ENCODE results near the gene CEL.
"Not testable (repeated sequence)": the region's sequence is repeated elsewhere in the genome, so short reads cannot be mapped to it uniquely, and the experiment has no call there.

Gene CEL

GRCh38 chr9:133048595-133048994 lies 13.2 kb upstream of the CEL start:
- no peak for DNase-seq

GRCh38 chr9:133049043-133049442 lies 12.7 kb upstream of the CEL start:
- DNase-seq, result no peak

- no peak for DNase-seq
Measured at GRCh38 chr9:133050142-133050541, 11.6 kb upstream of the CEL start.

- DNase-seq, result no peak
Measured at GRCh38 chr9:133050781-133051180, 11.0 kb upstream of the CEL start.

- no peak for DNase-seq
Measured at GRCh38 chr9:133051281-133051900, 10.4 kb upstream of the CEL start.

- DNase-seq, result no peak
Measured at GRCh38 chr9:133051966-133052539, 9.7 kb upstream of the CEL start.

GRCh38 chr9:133054194-133054890 lies 7.4 kb upstream of the CEL start:
- DNase-seq, result no peak

GRCh38 chr9:133054966-133055365 lies 6.8 kb upstream of the CEL start:
- DNase-seq, result no peak

- DNase-seq, result no peak
Measured at GRCh38 chr9:133055788-133056420, 5.9 kb upstream of the CEL start.

GRCh38 chr9:133056533-133056932 lies 5.2 kb upstream of the CEL start:
- no peak for DNase-seq

- DNase-seq, result no peak
Measured at GRCh38 chr9:133057006-133057405, 4.8 kb upstream of the CEL start.

- DNase-seq, result no peak
Measured at GRCh38 chr9:133057553-133057952, 4.2 kb upstream of the CEL start.

GRCh38 chr9:133058071-133058470 lies 3.7 kb upstream of the CEL start:
- no peak for DNase-seq

GRCh38 chr9:133058550-133059320 lies 3.0 kb upstream of the CEL start:
- DNase-seq, result no peak

- DNase-seq, result no peak
Measured at GRCh38 chr9:133059623-133060022, 2.2 kb upstream of the CEL start.

GRCh38 chr9:133060417-133060841 lies 1.4 kb upstream of the CEL start:
- DNase-seq, result no peak

GRCh38 chr9:133061019-133061763 lies 590 bp upstream of the CEL start:
- not testable (repeated sequence) for DNase-seq

GRCh38 chr9:133062569-133062968 lies 788 bp downstream of the CEL start:
- not testable (repeated sequence) for DNase-seq

- DNase-seq, result no peak
Measured at GRCh38 chr9:133063159-133063499, 1.3 kb downstream of the CEL start.

- DNase-seq, result no peak
Measured at GRCh38 chr9:133063500-133064231, 1.9 kb downstream of the CEL start.

- no peak for DNase-seq
Measured at GRCh38 chr9:133064241-133065069, 2.7 kb downstream of the CEL start.
